ELR (cell line): ENCODE results near the gene ZC2HC1B.

Experiments used
- DNase-seq: peaks from one replicate; pipeline ENCODE4 v3.0.0-alpha.2; 2015; ENCODE audit warnings: low read depth

The ZC2HC1B gene

GRCh38 chr6:143934867-143935266 lies 70.6 kb downstream of the ZC2HC1B start:
- no peak for DNase-seq

DNA sequence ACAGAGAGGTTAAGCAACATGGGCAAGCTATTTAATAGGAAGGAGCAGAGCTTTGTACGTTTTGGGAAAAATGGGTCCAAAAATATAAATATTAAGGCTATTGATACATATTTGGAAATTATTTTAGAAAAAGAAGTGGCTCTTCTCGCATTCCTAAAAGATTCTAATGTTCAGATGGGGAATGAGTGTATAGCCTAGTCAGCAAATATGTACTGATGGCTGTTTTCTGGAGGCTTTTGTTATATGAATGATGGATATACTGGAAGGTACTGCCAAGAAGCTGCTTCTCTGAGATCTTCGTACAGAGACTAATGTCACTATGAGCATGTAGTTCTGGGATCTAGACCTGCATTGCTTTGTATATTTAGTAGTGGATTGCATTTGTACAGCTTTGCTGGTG lies 72.1 kb downstream of the ZC2HC1B start:
- no peak for DNase-seq

DNA sequence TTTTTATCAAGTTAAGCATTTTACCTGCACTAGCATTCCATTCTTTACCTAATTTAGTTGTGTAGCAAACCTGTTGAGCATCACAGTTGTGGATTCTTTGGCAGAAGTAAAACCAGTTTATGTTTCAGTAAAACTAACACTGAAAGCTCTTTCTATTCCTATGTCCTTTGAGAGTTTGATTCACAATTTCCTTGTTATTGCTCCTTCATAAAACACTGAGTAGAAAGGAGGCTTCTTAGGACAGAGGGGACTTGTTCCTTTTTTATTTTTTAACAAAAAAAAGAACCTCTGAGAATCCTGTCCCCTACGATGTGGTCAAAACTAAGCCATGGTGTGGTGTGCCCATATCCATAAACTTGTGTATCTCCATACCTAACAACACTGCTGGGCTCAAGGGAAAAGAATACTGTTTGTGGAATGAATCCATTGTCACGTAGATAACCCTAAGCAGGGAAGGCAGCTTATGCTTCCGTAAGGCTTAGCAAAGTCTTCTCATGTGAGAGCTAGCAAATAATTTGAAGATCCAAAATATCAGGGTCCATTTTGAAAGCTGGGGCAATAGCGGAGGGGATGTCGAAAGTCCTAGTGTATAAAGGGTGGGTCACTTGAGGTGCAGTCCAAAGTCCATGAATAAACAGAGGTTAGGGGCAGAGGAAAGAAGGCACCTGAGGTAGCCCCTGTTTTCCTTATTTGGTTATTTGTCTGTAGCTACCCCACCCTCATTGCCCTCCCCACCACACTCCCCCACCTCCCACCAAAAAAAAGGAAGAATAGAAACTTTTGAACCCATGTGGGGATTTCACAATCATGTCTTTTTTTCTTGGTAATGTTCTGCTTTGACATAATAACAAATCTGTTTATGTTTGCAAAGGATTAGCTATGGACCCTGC lies 72.7 kb downstream of the ZC2HC1B start:
- no peak for DNase-seq

DNA sequence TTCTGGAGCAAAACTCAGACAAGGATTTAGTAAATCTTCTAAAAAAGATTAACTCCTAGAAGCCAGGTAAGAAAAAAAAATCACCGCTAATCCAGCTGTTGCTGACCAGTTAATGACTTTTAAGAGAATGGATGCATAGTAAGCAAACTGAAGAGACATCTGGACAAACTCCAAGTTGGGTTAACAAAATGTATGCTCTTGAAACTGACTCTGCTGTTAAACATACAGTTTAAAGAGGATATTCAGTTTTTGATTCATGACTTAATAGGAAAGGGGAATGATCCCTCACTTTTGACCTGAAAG lies 73.3 kb downstream of the ZC2HC1B start:
- DNase-seq = no peak

DNA sequence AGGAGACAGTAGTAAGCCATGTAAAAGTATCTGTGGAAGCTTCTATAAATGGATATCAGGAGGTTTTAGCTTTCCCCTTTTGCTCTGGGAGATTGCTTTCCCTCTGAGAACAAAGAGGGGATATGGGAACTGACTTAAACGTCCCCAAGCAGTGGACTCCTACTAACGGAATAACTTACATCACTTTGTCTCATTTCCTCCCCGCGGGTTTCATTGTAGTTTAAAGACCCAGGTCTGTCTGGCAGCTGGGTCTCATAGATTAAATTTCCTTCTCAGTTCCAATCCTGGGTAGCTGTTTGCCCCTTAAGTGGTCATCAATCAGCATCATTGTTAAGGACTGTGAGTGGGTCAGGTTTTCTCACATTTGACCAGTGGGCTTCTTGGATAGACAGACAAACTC lies 75.1 kb downstream of the ZC2HC1B start:
- no peak for DNase-seq

- peak; percentile 78 for DNase-seq
These were observed 75.8 kb downstream of the ZC2HC1B start for GRCh38 chr6:143940011-143940597.

DNA sequence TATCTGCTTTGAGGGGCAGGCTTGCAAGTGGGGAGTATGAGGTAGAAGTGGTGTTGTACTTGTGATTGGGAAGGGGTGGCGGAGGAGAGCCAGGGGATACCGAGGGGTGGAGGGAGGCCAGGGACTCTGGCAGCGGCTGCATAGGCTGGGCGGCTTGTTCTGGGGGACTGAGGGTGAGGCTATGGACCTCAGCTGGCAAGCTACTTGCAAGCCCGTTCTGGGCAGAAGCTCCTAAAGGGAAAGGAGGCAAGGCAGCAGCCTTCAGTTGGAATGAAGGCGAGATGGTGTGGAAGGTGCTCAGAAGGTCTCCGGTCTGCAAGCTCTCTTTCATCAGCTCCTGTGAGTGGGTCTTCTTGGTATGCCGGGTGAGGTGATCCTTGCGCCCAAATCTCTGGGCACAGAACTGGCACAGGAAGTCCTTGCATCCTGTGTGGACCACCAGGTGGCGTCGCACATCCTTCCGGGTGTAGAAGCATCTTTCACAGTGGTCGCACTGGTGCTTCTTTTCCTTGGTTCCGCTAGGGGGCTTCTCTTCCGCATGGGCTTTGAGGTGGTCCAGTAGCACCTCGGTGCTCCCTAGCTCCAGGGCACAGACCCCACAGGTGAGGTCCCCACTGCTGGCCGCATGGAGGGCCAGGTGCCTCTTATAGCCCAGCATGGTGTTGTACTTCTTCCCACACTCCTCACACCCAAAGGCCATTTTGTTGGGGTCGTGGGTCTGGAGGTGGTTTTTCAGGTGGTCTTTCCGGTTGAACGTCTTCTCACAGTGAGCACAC lies 77.8 kb downstream of the ZC2HC1B start:
- peak; percentile 81 for DNase-seq

GRCh38 chr6:143948208-143948607 lies 83.9 kb downstream of the ZC2HC1B start:
- no peak for DNase-seq

DNA sequence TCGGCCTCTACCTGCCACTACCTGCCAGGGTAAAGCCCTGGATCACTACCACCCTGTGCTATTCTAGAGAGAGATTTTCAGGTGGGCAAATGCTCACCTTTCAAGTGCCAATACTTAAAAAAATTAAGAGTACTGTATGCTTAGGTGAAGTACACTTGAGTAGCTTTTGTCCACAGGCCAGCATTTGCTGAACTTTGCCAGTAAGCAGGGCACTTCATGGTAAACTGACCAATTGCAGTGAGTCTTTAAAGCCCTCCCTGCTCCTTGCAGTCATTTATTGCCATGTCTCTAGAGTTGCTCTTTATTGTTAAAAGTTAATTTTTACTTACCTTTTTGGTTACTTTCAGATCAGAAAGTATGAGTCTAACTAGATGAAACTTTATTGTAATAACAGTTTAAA lies 85.3 kb downstream of the ZC2HC1B start:
- DNase-seq = no peak

GRCh38 chr6:143949962-143950361 lies 85.7 kb downstream of the ZC2HC1B start:
- DNase-seq = no peak

GRCh38 chr6:143950875-143951274 lies 86.6 kb downstream of the ZC2HC1B start:
- DNase-seq = no peak

- no peak for DNase-seq
These were observed 87.9 kb downstream of the ZC2HC1B start for GRCh38 chr6:143952060-143952778.

- DNase-seq = no peak
These were observed 88.8 kb downstream of the ZC2HC1B start for GRCh38 chr6:143952947-143953701.

DNA sequence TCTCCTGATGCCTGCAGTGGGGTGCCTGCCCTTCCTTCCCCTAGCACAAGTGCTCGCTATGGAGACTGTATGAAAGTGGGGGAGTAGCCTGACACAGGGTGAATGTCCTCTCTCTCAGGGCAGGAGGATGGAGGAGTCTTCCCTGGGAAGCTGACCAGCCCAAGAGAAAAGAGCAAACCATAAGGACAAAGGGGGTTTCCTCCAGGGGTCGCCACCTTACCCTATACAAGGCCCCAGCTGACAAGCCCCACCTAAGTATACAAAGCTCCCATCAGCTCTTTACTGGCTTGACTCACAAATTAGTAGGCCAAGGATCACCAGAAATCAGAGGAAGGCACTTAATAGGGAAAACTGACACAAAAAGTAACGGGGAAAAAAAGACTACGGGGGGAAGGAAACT lies 89.6 kb downstream of the ZC2HC1B start:
- DNase-seq = no peak

DNA sequence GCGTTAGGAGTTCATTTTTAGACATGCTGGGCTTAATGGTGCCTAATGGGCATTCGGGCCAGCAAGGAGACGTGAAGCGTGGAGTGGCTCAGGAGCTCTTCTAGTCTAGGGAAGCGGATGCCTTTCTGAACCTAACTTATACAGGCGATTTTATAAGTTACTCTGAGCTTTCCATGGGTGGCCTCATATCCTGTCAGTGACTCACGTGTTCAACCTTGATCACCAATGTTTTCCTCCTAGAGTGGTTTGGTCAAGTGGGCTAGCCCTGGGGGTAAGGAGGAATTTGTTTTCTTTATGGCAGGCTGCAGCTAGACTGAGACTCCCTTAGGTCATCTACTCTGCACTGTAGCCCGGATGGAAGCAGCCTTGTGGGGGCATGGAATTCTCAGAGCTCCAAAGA lies 91.7 kb downstream of the ZC2HC1B start:
- DNase-seq = peak; percentile 69

DNA sequence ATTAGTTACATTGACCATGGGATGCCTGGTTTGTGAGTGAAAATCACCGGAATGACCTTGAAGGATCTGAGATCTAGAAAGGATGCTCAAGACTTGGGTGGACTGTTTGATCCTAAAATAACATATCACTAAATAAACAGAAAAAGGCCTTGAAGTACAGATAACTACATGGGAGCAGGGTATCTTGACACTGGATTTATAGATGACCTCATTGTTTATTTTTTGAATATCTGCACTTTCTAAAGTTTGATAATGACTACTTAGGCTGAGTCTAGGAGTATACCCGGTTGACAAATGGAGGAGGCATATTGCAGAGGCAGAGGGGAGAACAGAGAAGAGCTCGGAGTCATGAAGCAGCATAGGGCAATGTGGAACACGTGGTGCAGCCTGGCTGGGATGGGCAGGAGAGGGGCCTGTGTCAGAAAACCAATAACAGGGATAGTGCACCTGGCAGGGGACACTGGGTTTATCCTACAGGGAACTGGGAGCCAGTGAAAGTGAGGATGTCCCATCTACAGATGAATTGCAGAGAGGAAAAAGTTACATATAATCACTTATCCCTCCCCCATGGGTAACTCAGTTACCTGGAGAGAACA lies 93.5 kb downstream of the ZC2HC1B start:
- no peak for DNase-seq

GRCh38 chr6:143958839-143959399 lies 94.6 kb downstream of the ZC2HC1B start:
- no peak for DNase-seq

GRCh38 chr6:143959927-143960326 lies 95.7 kb downstream of the ZC2HC1B start:
- no peak for DNase-seq

GRCh38 chr6:143961066-143961465 lies 96.8 kb downstream of the ZC2HC1B start:
- no peak for DNase-seq

GRCh38 chr6:143961886-143962878 lies 97.9 kb downstream of the ZC2HC1B start:
- DNase-seq = peak; percentile 42
